HG02884 (cell line): ENCODE measurements around the gene CSE1L.
"Not testable (repeated sequence)": the region's sequence is repeated elsewhere in the genome, so short reads cannot be mapped to it uniquely, and the experiment has no call there.

Experiments
- ATAC-seq: cut with Tn5 transposase; IDR thresholded peaks from one replicate; pipeline ENCODE4 v1.9.1; 2021; ENCODE audit warnings: mild to moderate bottlenecking, moderate library complexity; ENCODE audit not compliant: unreplicated experiment

CSE1L gene

DNA sequence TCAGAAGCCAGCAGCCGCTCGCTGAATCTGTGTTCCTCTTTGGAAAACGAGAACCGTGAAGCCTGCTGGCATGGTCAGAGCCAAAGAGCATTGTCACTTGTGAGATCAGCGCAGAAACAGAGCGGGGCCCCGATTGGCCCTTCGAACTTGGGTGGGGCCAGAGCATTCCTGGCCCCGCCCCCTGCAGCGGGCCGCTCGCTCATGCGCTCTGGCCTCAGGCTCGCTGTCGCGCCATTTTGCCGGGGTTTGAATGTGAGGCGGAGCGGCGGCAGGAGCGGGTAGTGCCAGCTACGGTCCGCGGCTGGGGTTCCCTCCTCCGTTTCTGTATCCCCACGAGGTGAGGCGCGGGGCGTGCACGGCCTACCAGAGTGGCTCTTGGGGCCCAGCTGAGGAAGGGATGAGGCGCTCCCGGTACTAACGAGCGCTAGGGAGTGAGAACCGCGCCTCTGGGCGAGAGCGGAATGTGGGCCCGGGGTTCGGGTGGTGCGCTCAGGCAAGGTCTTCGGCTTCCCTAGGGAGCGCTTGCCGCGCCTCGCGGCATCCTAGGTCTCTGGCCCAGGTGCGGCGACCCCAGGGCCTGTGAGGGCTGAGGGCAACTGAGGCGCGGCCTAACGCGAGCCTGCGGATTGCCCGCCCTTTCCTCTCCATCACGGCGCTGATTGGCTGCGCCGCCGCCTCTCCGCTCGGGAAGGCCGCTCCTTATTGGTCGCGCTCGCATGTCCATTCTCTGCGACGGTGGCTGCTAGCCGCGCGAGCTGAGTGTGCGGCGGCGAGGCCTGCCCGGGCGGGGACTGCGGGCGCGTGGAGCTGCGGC, at the start of gene CSE1L:
CSE1L (plus strand) TSS at position 226 of the 814 bp plus-strand sequence. CDS start 12,152 bp downstream, outside the sequence.
- ATAC-seq = peak; percentile 76

- no peak for ATAC-seq
Measured at GRCh38 chr20:48999890-49000870, 45.9 kb upstream of the CSE1L start.

- ATAC-seq = no peak
Measured at GRCh38 chr20:49001741-49002140, 44.4 kb upstream of the CSE1L start.

- ATAC-seq = no peak
Measured at GRCh38 chr20:49006446-49006980, 39.6 kb upstream of the CSE1L start.

DNA sequence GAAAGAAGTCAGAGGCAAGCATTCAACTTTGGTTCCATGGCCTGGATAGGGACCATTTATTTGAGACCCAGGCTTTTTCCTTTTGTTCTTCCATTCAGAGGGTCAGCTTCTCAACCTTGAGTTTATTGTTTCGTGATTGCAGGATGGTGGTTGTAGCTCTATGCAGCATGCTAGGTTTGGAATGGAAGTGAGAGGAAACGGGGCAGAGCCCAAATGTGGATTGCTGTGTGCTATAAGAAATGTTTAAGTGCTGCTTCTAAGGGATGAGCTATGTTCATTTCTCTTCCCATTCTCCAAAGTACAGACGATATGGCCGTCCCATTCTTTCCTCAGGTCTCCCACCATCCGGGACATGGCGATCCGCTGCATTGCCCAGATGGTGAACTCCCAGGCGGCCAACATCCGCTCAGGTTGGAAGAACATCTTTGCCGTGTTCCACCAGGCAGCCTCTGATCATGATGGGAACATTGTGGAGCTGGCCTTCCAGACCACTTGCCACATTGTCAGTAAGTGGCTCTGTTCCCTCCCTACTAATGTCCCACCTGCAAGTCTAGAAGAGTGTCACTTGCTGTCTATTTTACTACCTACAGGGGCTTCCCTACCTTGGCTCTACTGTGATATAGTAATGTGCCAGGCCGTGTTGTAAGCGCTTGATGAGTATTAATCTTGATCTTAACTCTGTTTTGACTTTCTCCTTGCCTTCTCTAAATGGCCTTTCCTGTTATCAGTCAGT, 36.0 kb upstream of the CSE1L start:
- no peak for ATAC-seq

- no peak for ATAC-seq
Measured at GRCh38 chr20:49024220-49024619, 21.9 kb upstream of the CSE1L start.

GRCh38 chr20:49028177-49028576, 17.9 kb upstream of the CSE1L start:
- not testable (repeated sequence) for ATAC-seq

- ATAC-seq = no peak
Measured at GRCh38 chr20:49028684-49029083, 17.4 kb upstream of the CSE1L start.

GRCh38 chr20:49029203-49029602, 16.9 kb upstream of the CSE1L start:
- ATAC-seq = no peak

- no peak for ATAC-seq
Measured at GRCh38 chr20:49030954-49031619, 15.0 kb upstream of the CSE1L start.

DNA sequence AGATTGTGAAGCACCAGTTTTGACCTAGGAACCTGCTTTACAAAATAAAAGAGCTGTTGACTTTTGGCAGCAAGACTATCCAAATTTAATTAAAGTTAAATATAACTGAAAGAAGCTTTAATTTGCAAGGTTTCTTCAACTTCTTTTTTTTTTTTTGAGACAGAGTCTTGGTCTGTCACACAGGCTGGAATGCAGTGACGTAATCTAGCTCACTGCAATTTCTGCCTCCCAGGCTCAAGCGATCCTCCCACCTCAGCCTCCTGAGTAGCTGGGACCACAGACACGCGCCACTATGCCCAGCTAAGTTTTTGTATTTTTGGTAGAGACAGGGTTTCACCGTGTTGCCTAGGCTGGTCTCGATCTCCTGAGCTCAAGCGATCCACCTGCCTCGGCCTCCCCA, 13.7 kb upstream of the CSE1L start:
- no peak for ATAC-seq

- no peak for ATAC-seq
Measured at GRCh38 chr20:49034070-49034732, 11.9 kb upstream of the CSE1L start.

DNA sequence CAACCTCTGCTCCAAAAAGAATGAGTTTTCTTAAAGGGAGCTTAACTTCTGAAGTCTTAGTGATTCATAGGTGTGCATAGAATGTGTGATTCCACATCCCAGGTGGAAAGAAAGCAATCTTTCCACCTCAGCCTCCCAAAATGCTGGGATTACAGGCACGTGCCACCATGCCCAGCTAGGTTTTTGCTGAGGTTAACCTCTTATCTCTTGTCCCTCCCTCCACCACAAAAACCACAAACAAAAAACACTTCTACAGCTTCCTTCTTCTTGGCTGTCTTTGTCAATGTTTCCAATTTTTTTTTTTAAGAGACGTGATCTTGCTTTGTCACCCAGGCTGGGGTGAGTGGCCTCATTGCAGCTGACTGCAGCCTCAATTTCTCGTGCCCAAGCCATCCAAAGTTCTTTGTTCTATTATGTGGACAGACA, 8.1 kb upstream of the CSE1L start:
- no peak for ATAC-seq

GRCh38 chr20:49039854-49040253, 6.3 kb upstream of the CSE1L start:
- no peak for ATAC-seq

DNA sequence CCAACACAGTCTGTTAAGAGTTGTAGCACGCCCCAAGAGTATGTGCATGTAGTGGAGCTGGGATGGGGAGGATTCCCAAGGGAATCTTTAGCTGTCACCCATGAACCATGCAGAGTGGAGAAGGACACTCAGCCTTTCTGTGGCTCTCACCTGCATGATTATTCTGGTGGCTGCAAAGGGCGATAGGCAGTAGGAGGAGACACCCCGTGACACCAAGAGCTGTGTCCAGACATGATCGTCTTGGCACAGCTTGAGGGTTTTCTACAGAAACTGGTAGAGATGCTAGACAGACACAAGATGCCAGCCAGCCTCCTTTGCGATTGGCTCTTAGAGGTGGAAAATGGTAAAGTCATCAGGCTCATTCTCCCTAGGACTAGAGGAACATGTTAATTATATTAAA, 3.1 kb upstream of the CSE1L start:
- no peak for ATAC-seq

DNA sequence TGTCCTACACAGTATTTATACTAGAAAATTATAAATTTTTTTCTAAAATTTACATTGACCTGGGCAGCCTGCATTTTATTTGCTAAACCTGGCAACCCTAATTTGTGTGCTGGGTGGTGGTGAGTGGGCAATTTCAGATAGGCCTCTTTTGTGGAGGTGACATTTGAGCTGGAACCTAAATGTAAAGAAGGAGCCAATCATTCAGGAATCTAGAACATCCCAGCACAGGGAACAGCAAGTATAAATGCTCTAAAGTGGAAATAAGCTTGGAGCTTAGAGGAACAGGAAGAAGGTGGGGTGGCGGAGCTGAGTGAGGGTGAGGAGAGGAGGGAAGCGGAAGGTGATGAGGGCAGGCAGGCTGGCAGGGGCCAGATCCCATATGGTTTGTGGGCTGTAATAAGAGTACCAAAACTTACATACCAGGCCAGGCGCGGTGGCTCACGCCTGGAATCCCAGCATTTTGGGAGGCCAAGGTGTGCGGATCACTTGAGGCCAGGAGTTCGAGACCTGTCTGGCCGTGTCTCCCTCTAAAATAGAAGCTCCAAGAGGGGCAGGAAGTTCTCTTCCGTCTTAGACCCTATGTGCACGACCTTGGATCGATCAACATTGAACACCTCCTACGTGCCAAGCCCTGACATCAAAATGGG, 549 bp upstream of the CSE1L start:
- ATAC-seq = peak; percentile 9

GRCh38 chr20:49052334-49052733, 6.2 kb downstream of the CSE1L start:
- ATAC-seq = no peak

DNA sequence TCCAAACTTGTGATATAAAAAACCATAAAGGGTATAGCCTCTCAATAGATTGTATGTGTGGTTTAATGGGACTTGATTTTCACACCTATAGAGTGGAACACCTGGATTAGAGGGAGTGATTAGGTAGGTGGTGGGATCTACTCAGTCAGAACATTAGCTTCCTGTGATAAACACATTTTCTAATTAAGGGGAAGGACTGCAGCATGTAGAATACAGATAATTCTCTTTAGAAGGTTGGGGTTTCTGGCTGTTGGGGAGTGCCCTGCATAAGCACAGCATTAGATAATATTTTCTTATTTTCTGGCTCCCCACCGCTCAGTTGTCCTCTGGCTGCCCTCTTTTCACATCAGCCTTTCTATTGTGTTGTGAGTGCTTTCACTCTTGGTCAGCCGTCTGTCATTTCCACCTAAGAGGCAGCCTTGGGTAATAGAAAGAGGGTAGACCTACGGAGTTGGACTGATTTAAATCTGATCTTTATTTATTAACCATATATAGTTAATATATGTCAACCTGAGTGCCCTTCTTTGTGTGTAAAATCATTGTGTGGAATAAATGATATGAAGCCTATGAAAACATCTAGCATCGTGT, 8.0 kb downstream of the CSE1L start:
- ATAC-seq = no peak

DNA sequence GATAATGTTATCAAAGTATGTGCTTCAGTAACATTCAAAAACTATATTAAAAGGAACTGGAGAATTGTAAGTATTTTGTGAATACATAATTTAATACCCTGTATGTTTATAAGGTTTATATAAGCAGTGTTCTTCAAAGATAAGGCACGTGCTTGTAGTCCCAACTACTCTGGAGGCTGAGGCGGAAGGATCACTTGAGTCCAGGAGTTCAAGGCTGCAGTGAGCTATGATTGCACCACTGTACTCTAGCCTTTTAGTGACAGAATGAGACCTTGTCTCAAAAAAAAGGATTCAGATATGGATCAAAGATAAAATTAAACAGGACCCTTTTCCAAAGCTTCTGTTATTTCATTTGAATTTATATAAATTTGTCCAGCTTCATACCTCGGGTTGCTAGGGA, 17.2 kb downstream of the CSE1L start:
- ATAC-seq = no peak
